ENCODE measurements around the gene TMPRSS2.

GRCh38 chr21:41458121-41458520 is 49.8 kb downstream of the TMPRSS2 start:
- TF ChIP-seq, protein P1, sequence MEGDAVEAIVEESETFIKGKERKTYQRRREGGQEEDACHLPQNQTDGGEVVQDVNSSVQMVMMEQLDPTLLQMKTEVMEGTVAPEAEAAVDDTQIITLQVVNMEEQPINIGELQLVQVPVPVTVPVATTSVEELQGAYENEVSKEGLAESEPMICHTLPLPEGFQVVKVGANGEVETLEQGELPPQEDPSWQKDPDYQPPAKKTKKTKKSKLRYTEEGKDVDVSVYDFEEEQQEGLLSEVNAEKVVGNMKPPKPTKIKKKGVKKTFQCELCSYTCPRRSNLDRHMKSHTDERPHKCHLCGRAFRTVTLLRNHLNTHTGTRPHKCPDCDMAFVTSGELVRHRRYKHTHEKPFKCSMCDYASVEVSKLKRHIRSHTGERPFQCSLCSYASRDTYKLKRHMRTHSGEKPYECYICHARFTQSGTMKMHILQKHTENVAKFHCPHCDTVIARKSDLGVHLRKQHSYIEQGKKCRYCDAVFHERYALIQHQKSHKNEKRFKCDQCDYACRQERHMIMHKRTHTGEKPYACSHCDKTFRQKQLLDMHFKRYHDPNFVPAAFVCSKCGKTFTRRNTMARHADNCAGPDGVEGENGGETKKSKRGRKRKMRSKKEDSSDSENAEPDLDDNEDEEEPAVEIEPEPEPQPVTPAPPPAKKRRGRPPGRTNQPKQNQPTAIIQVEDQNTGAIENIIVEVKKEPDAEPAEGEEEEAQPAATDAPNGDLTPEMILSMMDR (IDR thresholded peaks at IDR 0.05): no peak
- no peak for TF ChIP-seq POLR2A (IDR thresholded peaks at IDR 0.05)

Data from thyroid gland (tissue), 4 donors.